SU-DHL-6 (cell line): Measurements from ENCODE around the gene MCOLN2.

Source experiments
- H2AFZ ChIP-seq: fragments of 200-600 bp; sonication (generic); 2 replicates; pipeline ENCODE4 v1.6.1; 2014; ENCODE audit warnings: low read depth, mild to moderate bottlenecking, moderate library complexity, mixed read lengths, antibody characterized with exemption, low read length; ENCODE audit not compliant: severe bottlenecking
- H3F3A ChIP-seq: fragments of 200-600 bp; shearing (Covaris generic); 2 replicates; pipeline ENCODE4 v1.6.0; 2016; ENCODE audit warnings: antibody characterized with exemption, mild to moderate bottlenecking; ENCODE audit not compliant: insufficient read depth
- H3K27ac ChIP-seq: fragments of 200-600 bp; sonication (generic); 2 replicates; pipeline ENCODE4 v1.5.1; 2016; ENCODE audit warnings: low read depth, mild to moderate bottlenecking, low read length, moderate library complexity, mixed read lengths
- H3K27me3 ChIP-seq: fragments of 200-600 bp; sonication (generic), shearing (Covaris generic); 2 replicates; pipeline ENCODE4 v1.6.0; 2014; ENCODE audit warnings: mild to moderate bottlenecking, low read length
- H3K36me3 ChIP-seq: fragments of 200-600 bp; sonication (generic); 2 replicates; pipeline ENCODE4 v1.6.1; 2014; ENCODE audit warnings: mild to moderate bottlenecking, low read length, mixed read lengths
- H3K4me2 ChIP-seq: fragments of 300-600, 200-600 bp; shearing (Covaris generic), sonication (generic); 2 replicates; pipeline ENCODE4 v1.6.0; 2014; ENCODE audit warnings: low read length, low read depth, mild to moderate bottlenecking; ENCODE audit not compliant: poor library complexity, severe bottlenecking
- H3K4me3 ChIP-seq: fragments of 200-600 bp; sonication (generic); 2 replicates; pipeline ENCODE4 v1.5.1; 2014; ENCODE audit warnings: antibody characterized with exemption, low read length, mild to moderate bottlenecking, mixed read lengths; ENCODE audit not compliant: insufficient read depth, poor library complexity, severe bottlenecking
- H3K79me2 ChIP-seq: fragments of 200-600 bp; sonication (generic); 2 replicates; pipeline ENCODE4 v1.6.1; 2014; ENCODE audit warnings: mild to moderate bottlenecking, low read length, moderate library complexity; ENCODE audit not compliant: insufficient read depth
- H3K9ac ChIP-seq: fragments of 200-600 bp; sonication (generic); 2 replicates; pipeline ENCODE4 v1.7.0; 2014; ENCODE audit warnings: mild to moderate bottlenecking, low read length
- H3K9me2 ChIP-seq: fragments of 200-600 bp; sonication (generic); replicated peaks from 2 replicates; pipeline ENCODE4 v1.6.1; 2014; ENCODE audit warnings: low read length; ENCODE audit not compliant: insufficient read depth
- H3K9me3 ChIP-seq: fragments of 200-600 bp; sonication (generic); 2 replicates; pipeline ENCODE4 v1.6.1; 2014; ENCODE audit warnings: low read length, mixed read lengths; ENCODE audit not compliant: insufficient read depth
- H4K20me1 ChIP-seq: fragments of 200-600 bp; sonication (generic); 2 replicates; pipeline ENCODE4 v1.6.1; 2014; ENCODE audit warnings: low read depth, mild to moderate bottlenecking, antibody characterized with exemption, low read length, moderate library complexity, mixed read lengths
- EZH2phosphoT487 ChIP-seq: fragments of 200-600 bp; sonication (generic), shearing (Covaris generic); conservative IDR thresholded peaks from 2 replicates; pipeline ENCODE4 v1.6.1; 2018; ENCODE audit warnings: mild to moderate bottlenecking, antibody characterized with exemption, low read length, moderate library complexity, mixed read lengths
- TF ChIP-seq, protein P1 (sequence below): fragments of 200-600 bp; sonication (generic); IDR thresholded peaks from one replicate; pipeline ENCODE4 v1.5.1; 2017; ENCODE audit warnings: antibody characterized with exemption, mild to moderate bottlenecking, low read length, moderate library complexity; ENCODE audit not compliant: insufficient read depth, poor library complexity, severe bottlenecking

MCOLN2 gene

GRCh38 chr1:84967666-84968065, 29.2 kb downstream of the MCOLN2 start:
- no peaks in the 10 kb centered on the region for H3F3A ChIP-seq
- H3K4me3 ChIP-seq, result no peak overlapping the region
- no peaks in the 10 kb centered on the region; the same call in 1 of the 2 replicates for H3K36me3 ChIP-seq
- H3K27ac ChIP-seq, result no peak overlapping the region
- no peak overlapping the region for H2AFZ ChIP-seq
- no peaks in the 10 kb centered on the region for H3K27me3 ChIP-seq
- no peaks in the 10 kb centered on the region for H3K9me2 ChIP-seq
- no peak overlapping the region for H3K9ac ChIP-seq
- TF ChIP-seq, protein P1, sequence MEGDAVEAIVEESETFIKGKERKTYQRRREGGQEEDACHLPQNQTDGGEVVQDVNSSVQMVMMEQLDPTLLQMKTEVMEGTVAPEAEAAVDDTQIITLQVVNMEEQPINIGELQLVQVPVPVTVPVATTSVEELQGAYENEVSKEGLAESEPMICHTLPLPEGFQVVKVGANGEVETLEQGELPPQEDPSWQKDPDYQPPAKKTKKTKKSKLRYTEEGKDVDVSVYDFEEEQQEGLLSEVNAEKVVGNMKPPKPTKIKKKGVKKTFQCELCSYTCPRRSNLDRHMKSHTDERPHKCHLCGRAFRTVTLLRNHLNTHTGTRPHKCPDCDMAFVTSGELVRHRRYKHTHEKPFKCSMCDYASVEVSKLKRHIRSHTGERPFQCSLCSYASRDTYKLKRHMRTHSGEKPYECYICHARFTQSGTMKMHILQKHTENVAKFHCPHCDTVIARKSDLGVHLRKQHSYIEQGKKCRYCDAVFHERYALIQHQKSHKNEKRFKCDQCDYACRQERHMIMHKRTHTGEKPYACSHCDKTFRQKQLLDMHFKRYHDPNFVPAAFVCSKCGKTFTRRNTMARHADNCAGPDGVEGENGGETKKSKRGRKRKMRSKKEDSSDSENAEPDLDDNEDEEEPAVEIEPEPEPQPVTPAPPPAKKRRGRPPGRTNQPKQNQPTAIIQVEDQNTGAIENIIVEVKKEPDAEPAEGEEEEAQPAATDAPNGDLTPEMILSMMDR, result no peak
- TF ChIP-seq EZH2phosphoT487, result no peak
- no peaks in the 10 kb centered on the region for H3K79me2 ChIP-seq
- no peaks in the 10 kb centered on the region for H3K9me3 ChIP-seq
- H3K4me2 ChIP-seq, result no peak overlapping the region
- no peaks in the 10 kb centered on the region for H4K20me1 ChIP-seq

- Histone ChIP-seq H3K4me2 (no peak overlapping the region), H4K20me1 (no peaks in the 10 kb centered on the region), H3K9ac (no peak overlapping the region), H3K27me3 (no peaks in the 10 kb centered on the region), H3K9me3 (no peaks in the 10 kb centered on the region), H2AFZ (no peak overlapping the region), H3K79me2 (no peaks in the 10 kb centered on the region), H3K27ac (no peak overlapping the region), H3K4me3 (no peak overlapping the region), H3K9me2 (no peaks in the 10 kb centered on the region), H3F3A (no peaks in the 10 kb centered on the region), H3K36me3 (peaks cover under 1% of the 10 kb centered on the region; the same call in 1 of the 2 replicates)
- TF ChIP-seq EZH2phosphoT487, result no peak
- TF ChIP-seq, protein P1, result no peak
Measured at GRCh38 chr1:84963021-84963420, 33.9 kb downstream of the MCOLN2 start.

- no peak overlapping the region for H2AFZ ChIP-seq
- TF ChIP-seq EZH2phosphoT487, result no peak
- TF ChIP-seq, protein P1, result no peak
- H3K9ac ChIP-seq, result no peak overlapping the region
- no peaks in the 10 kb centered on the region for H3F3A ChIP-seq
- H3K4me3 ChIP-seq, result no peak overlapping the region
- no peaks in the 10 kb centered on the region for H3K27me3 ChIP-seq
- H3K36me3 ChIP-seq, result peaks cover 6% of the 10 kb centered on the region; the same call in 1 of the 2 replicates
- no peaks in the 10 kb centered on the region for H4K20me1 ChIP-seq
- H3K27ac ChIP-seq, result no peak overlapping the region
- no peak overlapping the region for H3K4me2 ChIP-seq
- H3K9me3 ChIP-seq, result no peaks in the 10 kb centered on the region
- H3K79me2 ChIP-seq, result no peaks in the 10 kb centered on the region
- no peaks in the 10 kb centered on the region for H3K9me2 ChIP-seq
Measured at GRCh38 chr1:84961316-84961715, 35.6 kb downstream of the MCOLN2 start.
